ENCODE data around the gene PANX1.
"Not testable (repeated sequence)": the region's sequence is repeated elsewhere in the genome, so short reads cannot be mapped to it uniquely, and the experiment has no call there.

The PANX1 gene

GRCh38 chr11:94150704-94151685 is 22.4 kb downstream of the PANX1 start:
- DNase-seq, result no peak

- peak; percentile 21 for DNase-seq
Observed at GRCh38 chr11:94151903-94152677, 23.4 kb downstream of the PANX1 start.

- DNase-seq, result no peak
Observed at GRCh38 chr11:94152678-94153065, 24.0 kb downstream of the PANX1 start.

- DNase-seq, result no peak
Observed at GRCh38 chr11:94153320-94153719, 24.7 kb downstream of the PANX1 start.

- no peak for DNase-seq
Observed at GRCh38 chr11:94154095-94154856, 25.6 kb downstream of the PANX1 start.

- DNase-seq, result not testable (repeated sequence)
Observed at GRCh38 chr11:94157339-94157738, 28.7 kb downstream of the PANX1 start.

GRCh38 chr11:94168882-94169281 is 40.2 kb downstream of the PANX1 start:
- no peak for DNase-seq

GRCh38 chr11:94169516-94169915 is 40.9 kb downstream of the PANX1 start:
- DNase-seq, result no peak

GRCh38 chr11:94169930-94170545 is 41.4 kb downstream of the PANX1 start:
- no peak for DNase-seq

- DNase-seq, result no peak
Observed at GRCh38 chr11:94170953-94171352, 42.3 kb downstream of the PANX1 start.

- DNase-seq, result no peak
Observed at GRCh38 chr11:94171693-94172440, 43.2 kb downstream of the PANX1 start.

GRCh38 chr11:94175535-94175934 is 46.9 kb downstream of the PANX1 start:
- no peak for DNase-seq

- no peak for DNase-seq
Observed at GRCh38 chr11:94178331-94178730, 49.7 kb downstream of the PANX1 start.

GRCh38 chr11:94179696-94180095 is 51.1 kb downstream of the PANX1 start:
- no peak for DNase-seq

GRCh38 chr11:94181526-94181925 is 52.9 kb downstream of the PANX1 start:
- DNase-seq, result no peak

GRCh38 chr11:94181943-94182342 is 53.3 kb downstream of the PANX1 start:
- no peak for DNase-seq

GRCh38 chr11:94183251-94183885 is 54.7 kb downstream of the PANX1 start:
- no peak for DNase-seq

GRCh38 chr11:94183886-94184264 is 55.2 kb downstream of the PANX1 start:
- DNase-seq, result peak; percentile 18

- DNase-seq, result no peak
Observed at GRCh38 chr11:94184362-94184761, 55.7 kb downstream of the PANX1 start.

GRCh38 chr11:94184846-94185245 is 56.2 kb downstream of the PANX1 start:
- no peak for DNase-seq

GRCh38 chr11:94185416-94186084 is 56.9 kb downstream of the PANX1 start:
- DNase-seq, result no peak
